Measurements from ENCODE around the gene PIGV.

Gene PIGV

GRCh38 chr1:26814377-26814776 is 26.6 kb downstream of the PIGV start:
- no peaks in the 10 kb centered on the region for H3K36me3 ChIP-seq (ENCODE audit: insufficient read depth, insufficient read length, low read length)
- H3K4me1 ChIP-seq (ENCODE audit: insufficient read depth, insufficient read length): no peaks in the 10 kb centered on the region
- TF ChIP-seq ZNF274 (IDR thresholded peaks at IDR 0.05; ENCODE audit: low read depth, low read length): no peak
- TF ChIP-seq YY1 (IDR thresholded peaks at IDR 0.05; ENCODE audit: insufficient read depth, insufficient read length): no peak
- TF ChIP-seq SUZ12 (IDR thresholded peaks at IDR 0.05; ENCODE audit: extremely low read depth, insufficient read depth, insufficient read length): no peak
- H3K9ac ChIP-seq (ENCODE audit: insufficient read length, low read depth): no peak overlapping the region
- DNase-seq (ENCODE audit: low read depth, low spot score): no peak
- no peak overlapping the region for H3K4me3 ChIP-seq (ENCODE audit: insufficient read length, low read depth)
- H3K9me3 ChIP-seq (ENCODE audit: insufficient read depth, low read length): 0 out of 2 replicates have a peak, but pooled peaks cover 3% of the 10 kb centered on the region
- H3K27me3 ChIP-seq (ENCODE audit: insufficient read depth, insufficient read length): no peaks in the 10 kb centered on the region

GRCh38 chr1:26814893-26815292 is 27.1 kb downstream of the PIGV start:
- DNase-seq (ENCODE audit: low read depth, low spot score): no peak
- Histone ChIP-seq H3K9ac (ENCODE audit: insufficient read length, low read depth) (no peak overlapping the region), H3K27me3 (ENCODE audit: insufficient read depth, insufficient read length) (no peaks in the 10 kb centered on the region), H3K9me3 (ENCODE audit: insufficient read depth, low read length) (0 out of 2 replicates have a peak, but pooled peaks cover 3% of the 10 kb centered on the region), H3K4me1 (ENCODE audit: insufficient read depth, insufficient read length) (no peaks in the 10 kb centered on the region), H3K36me3 (ENCODE audit: insufficient read depth, insufficient read length, low read length) (no peaks in the 10 kb centered on the region), H3K4me3 (ENCODE audit: insufficient read length, low read depth) (no peak overlapping the region)
- TF ChIP-seq SUZ12 (IDR thresholded peaks at IDR 0.05; ENCODE audit: extremely low read depth, insufficient read depth, insufficient read length) (no peak), ZNF274 (IDR thresholded peaks at IDR 0.05; ENCODE audit: low read depth, low read length) (no peak), YY1 (IDR thresholded peaks at IDR 0.05; ENCODE audit: insufficient read depth, insufficient read length) (no peak)

GRCh38 chr1:26820784-26821269 is 33.1 kb downstream of the PIGV start:
- no peaks in the 10 kb centered on the region for H3K36me3 ChIP-seq (ENCODE audit: insufficient read depth, insufficient read length, low read length)
- DNase-seq (ENCODE audit: low read depth, low spot score): no peak
- no peaks in the 10 kb centered on the region for H3K27me3 ChIP-seq (ENCODE audit: insufficient read depth, insufficient read length)
- TF ChIP-seq SUZ12 (IDR thresholded peaks at IDR 0.05; ENCODE audit: extremely low read depth, insufficient read depth, insufficient read length) (no peak), YY1 (IDR thresholded peaks at IDR 0.05; ENCODE audit: insufficient read depth, insufficient read length) (no peak), ZNF274 (IDR thresholded peaks at IDR 0.05; ENCODE audit: low read depth, low read length) (no peak)
- 0 out of 2 replicates have a peak, but pooled peaks cover 3% of the 10 kb centered on the region for H3K9me3 ChIP-seq (ENCODE audit: insufficient read depth, low read length)
- no peaks in the 10 kb centered on the region for H3K4me1 ChIP-seq (ENCODE audit: insufficient read depth, insufficient read length)
- H3K4me3 ChIP-seq (ENCODE audit: insufficient read length, low read depth): no peak overlapping the region
- no peak overlapping the region for H3K9ac ChIP-seq (ENCODE audit: insufficient read length, low read depth)

- H3K27me3 ChIP-seq (ENCODE audit: insufficient read depth, insufficient read length): no peaks in the 10 kb centered on the region
- H3K9ac ChIP-seq (ENCODE audit: insufficient read length, low read depth): no peak overlapping the region
- DNase-seq (ENCODE audit: low read depth, low spot score): no peak
- no peak overlapping the region for H3K4me3 ChIP-seq (ENCODE audit: insufficient read length, low read depth)
- no peaks in the 10 kb centered on the region for H3K36me3 ChIP-seq (ENCODE audit: insufficient read depth, insufficient read length, low read length)
- H3K9me3 ChIP-seq (ENCODE audit: insufficient read depth, low read length): no peaks in the 10 kb centered on the region
- H3K4me1 ChIP-seq (ENCODE audit: insufficient read depth, insufficient read length): peaks cover 6% of the 10 kb centered on the region
- TF ChIP-seq SUZ12 (IDR thresholded peaks at IDR 0.05; ENCODE audit: extremely low read depth, insufficient read depth, insufficient read length): no peak
- no peak for TF ChIP-seq YY1 (IDR thresholded peaks at IDR 0.05; ENCODE audit: insufficient read depth, insufficient read length)
- no peak for TF ChIP-seq ZNF274 (IDR thresholded peaks at IDR 0.05; ENCODE audit: low read depth, low read length)
Measured at GRCh38 chr1:26822737-26823395, 35.1 kb downstream of the PIGV start.

- H3K4me3 ChIP-seq (ENCODE audit: insufficient read length, low read depth): no peak overlapping the region
- no peaks in the 10 kb centered on the region for H3K9me3 ChIP-seq (ENCODE audit: insufficient read depth, low read length)
- H3K27me3 ChIP-seq (ENCODE audit: insufficient read depth, insufficient read length): no peaks in the 10 kb centered on the region
- TF ChIP-seq ZNF274 (IDR thresholded peaks at IDR 0.05; ENCODE audit: low read depth, low read length): no peak
- TF ChIP-seq SUZ12 (IDR thresholded peaks at IDR 0.05; ENCODE audit: extremely low read depth, insufficient read depth, insufficient read length): no peak
- no peak for TF ChIP-seq YY1 (IDR thresholded peaks at IDR 0.05; ENCODE audit: insufficient read depth, insufficient read length)
- H3K9ac ChIP-seq (ENCODE audit: insufficient read length, low read depth): no peak overlapping the region
- H3K36me3 ChIP-seq (ENCODE audit: insufficient read depth, insufficient read length, low read length): peaks cover 11% of the 10 kb centered on the region
- H3K4me1 ChIP-seq (ENCODE audit: insufficient read depth, insufficient read length): peaks cover 18% of the 10 kb centered on the region
- DNase-seq (ENCODE audit: low read depth, low spot score): no peak
Measured at GRCh38 chr1:26824731-26825130, 37.0 kb downstream of the PIGV start.

GRCh38 chr1:26826261-26827105 is 38.7 kb downstream of the PIGV start, which contains the start of gene ZDHHC18:
Gene ZDHHC18, plus strand, starts transcription at chr1:26826688. Its CDS starts 117 bp downstream, at chr1:26826805.
- Histone ChIP-seq H3K9me3 (ENCODE audit: insufficient read depth, low read length) (no peaks in the 10 kb centered on the region), H3K4me3 (ENCODE audit: insufficient read length, low read depth) (peak within 1 kb of the TSS; percentile 60), H3K4me1 (ENCODE audit: insufficient read depth, insufficient read length) (peaks cover 18% of the 10 kb centered on the region), H3K36me3 (ENCODE audit: insufficient read depth, insufficient read length, low read length) (peaks cover 23% of the 10 kb centered on the region), H3K27me3 (ENCODE audit: insufficient read depth, insufficient read length) (no peaks in the 10 kb centered on the region), H3K9ac (ENCODE audit: insufficient read length, low read depth) (peak within 1 kb of the TSS; percentile 83)
- DNase-seq (ENCODE audit: low read depth, low spot score): peak; percentile 40
- TF ChIP-seq SUZ12 (IDR thresholded peaks at IDR 0.05; ENCODE audit: extremely low read depth, insufficient read depth, insufficient read length) (no peak), ZNF274 (IDR thresholded peaks at IDR 0.05; ENCODE audit: low read depth, low read length) (no peak), YY1 (IDR thresholded peaks at IDR 0.05; ENCODE audit: insufficient read depth, insufficient read length) (no peak)

Measured in NT2/D1 (cell line).